ENCODE data around the gene GALNT9. TPM values are rescaled to one million over a fixed set of nuclear protein-coding genes. Genes with fewer than 3 reads are reported as not detected.
A peak's percentile ranks its signal among the peaks of the same experiment; 100 is the strongest.

GALNT9 gene
- total RNA-seq, 1 experiment from 2014 or later: not detected

DNA sequence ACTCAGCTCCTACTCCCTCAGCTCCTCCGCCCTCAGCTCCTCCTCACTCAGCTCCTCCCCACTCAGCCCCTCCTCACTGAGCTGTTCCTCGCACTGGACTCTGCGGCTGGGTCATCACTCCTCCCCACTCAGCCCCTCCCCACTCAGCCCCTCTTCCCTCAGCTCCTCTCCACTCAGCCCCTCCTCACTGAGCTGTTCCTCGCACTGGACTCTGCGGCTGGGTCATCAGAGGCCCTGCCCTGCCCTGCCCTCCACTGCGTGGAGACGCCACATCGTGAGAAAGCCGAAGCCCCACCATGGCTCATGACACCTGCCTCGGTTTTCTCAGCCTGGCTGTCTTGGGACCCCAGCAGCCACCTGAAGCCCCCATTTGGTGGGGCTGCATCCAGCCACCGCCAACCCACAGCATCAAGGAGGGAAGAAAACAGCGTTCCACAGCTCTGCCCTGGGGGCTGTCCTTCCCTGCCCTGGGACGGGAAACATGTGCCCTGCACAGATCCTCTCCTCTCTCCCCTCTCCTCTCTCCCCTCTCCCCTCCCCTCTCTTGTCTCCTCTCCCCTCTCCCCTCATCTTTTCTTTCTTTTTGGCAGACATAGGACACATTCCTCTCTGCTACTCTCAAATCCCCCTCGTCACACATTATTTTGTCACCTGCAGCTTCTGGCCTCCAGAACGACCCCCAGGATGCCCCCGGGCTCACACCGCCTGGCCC, 167.4 kb downstream of the GALNT9 start:
- no peak for DNase-seq (ENCODE audit: low spot score)

DNA sequence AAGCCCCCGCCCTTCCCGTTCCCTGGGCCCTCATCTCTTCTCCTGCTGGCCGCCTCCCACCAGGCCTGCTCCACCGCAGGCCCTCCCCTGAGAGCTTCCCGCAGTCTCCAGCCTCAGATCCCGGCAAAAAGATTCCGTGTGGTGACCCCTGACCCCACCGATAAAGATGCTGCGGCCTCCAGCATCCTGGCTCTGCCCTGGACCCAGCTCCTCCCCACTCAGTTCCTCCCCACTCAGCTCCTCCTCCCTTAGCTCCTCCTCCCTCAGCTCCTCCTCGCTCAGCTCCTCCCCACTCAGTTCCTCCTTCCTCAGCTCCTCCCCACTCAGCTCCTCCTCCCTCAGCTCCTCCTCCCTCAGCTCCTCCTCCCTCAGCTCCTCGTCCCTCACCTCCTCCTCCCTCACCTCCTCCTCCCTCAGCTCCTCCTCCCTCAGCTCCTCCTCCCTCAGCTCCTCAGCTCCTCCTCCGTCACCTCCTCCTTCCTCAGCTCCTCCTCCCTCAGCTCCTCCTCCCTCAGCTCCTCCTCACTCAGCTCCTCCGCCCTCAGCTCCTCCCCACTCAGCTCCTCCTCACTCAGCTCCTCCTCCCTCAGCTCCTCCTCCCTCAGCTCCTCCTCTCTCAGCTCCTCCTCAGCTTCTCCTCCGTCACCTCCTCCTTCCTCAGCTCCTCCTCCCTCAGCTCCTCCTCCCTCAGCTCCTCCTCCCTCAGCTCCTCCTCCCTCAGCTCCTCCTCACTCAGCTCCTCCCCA, 168.2 kb downstream of the GALNT9 start:
- no peak for DNase-seq (ENCODE audit: low spot score)

DNA sequence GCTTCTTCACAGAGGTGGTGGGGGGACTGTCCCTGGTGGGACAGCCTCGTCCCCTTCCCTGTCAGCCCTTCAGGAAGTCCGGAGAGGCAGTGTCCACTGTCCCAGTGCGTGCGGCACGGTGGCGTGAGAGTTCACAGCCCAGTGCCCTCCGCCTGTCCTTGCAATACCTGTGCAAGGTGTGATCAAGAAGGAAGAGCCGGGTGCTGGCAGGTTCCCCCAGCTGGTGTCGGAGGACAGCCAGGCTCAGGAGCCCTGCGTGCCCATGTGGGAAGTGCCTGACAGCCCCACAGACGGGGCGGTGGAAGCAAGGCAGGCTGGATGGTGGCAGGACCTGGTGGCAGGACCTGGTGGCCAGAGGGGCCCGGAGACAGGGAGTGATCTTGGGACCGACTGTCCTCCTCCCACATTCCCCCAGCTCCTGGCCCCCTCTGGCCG, 168.8 kb downstream of the GALNT9 start:
- no peak for DNase-seq (ENCODE audit: low spot score)

DNA sequence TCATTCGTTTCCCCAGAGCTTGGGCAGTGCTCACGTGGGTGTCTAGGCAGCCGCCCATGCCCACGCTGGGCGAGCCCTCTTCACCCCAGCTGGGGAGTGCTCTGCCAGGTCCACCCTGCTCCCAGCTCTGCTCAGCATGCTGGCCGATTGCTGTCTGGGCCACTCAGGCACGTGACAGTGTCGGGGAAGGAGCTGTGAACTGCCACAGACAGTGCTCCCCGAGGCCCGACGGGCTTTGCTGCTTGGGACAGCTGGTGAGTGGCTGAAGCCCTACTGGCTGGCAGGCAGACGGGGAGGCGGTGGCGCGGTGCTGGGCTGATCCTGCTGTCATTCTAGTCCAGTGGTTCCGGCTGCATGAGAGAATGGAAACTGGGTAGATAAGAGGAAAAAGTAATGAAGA, 169.4 kb downstream of the GALNT9 start:
- no peak for DNase-seq (ENCODE audit: low spot score)

DNA sequence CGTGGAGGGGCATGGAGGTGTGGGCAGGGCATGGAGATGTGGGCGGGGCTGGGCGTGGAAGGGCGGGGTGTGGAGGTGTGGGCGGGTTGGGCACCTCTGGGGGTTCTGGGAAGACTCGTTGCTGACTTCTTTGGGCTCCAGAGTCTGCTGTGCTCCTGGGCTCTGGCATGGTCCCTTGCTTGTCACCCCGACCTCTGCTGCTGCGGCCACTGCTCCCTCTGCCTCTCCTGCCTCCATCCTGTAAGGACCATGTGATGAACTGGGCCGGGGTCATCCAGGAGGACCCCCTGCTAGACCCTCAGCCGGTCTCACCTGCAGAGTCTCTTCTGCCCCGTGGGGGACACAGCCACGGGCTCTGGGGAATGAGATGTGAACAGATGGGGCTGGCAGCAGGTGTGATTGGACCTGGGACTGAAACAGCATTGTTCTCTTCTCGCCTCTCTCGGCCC, 169.8 kb downstream of the GALNT9 start:
- no peak for DNase-seq (ENCODE audit: low spot score)

DNA sequence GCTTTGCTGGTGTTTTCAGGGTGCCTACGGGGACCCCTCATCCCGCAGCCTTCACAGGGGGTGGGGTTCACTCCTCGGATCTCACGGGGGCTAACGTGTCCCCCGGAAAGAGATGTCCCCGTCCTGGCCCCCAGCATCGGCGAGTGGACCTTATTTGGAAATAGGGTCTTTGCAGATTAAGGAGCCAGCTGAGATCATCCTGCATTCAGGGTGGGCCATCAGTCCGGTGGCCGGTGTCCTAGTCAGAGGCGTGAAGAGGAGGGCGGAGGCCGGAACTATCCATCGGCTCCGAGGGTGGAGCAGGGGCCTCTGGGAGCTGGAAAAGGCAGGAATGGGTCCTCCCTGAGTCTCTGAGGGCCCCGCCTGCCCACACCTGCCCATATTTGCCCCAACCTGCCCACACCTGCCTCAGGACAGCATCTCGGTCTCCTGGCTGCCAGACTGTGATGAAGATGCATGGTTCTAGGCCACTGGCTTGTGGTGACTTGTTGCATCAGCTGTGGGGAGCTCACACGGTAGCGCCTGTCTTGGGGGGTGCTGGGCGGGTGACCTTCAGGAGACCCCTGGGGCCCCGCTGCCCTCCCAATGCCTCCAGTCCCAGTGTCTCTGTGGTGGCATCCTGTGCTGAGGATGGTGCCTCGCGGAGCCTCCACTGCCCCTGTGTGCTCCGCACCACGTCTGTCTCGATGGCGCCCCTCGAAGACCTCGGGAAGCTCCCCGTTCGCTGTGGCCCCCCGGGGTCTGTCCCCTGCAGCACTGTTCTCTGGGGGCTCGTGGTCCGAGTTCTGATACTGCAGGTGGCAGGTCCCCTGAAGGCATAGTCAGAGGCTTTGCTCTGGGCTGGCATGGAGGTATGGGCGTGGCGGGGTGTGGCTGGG, 170.5 kb downstream of the GALNT9 start:
- DNase-seq (ENCODE audit: low spot score): no peak

DNA sequence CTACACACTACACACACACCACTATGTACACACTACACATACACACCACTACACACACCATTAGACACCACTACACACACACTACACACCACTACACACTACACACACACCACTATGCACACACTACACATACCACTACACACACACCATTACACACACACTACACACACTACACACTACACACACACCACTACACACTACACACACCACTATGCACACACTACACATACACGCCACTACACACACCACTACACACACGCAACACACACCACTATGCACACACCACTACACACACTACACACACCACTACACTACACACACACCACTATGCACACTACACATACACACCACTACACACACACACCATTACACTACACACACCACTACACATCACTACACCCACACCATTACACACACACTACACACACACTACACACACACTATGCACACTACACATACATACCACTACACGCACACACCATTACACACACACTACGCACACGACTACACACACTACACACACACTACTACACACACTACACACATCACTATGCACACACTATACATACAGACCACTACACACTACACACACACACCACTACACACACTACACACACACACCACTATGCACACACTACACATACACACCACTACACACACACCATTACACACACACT, 171.5 kb downstream of the GALNT9 start:
- no peak for DNase-seq (ENCODE audit: low spot score)

DNA sequence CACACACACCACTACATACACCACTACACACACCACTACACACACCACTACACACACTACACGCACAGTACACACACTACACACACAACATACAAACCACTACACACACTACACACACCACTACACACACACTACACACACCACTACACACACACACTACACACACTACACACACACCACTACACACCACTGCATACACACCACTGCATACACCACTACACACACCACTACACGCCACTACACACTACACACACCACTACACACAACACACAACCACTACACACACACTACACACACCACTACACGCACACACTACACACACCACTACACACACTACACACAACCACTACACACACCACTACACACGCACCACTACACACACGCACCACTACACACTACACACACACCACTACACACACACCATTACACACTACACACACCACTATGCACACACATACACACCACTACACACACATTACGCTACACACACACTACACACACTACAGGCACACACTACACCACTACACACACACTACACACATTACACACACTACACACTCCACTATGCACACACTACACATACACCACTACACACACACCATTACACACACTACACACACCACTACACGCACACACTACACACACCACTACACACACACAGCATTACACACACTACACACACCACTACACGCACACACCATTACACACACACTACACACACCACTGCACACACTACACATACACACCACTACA, 172.6 kb downstream of the GALNT9 start:
- no peak for DNase-seq (ENCODE audit: low spot score)

DNA sequence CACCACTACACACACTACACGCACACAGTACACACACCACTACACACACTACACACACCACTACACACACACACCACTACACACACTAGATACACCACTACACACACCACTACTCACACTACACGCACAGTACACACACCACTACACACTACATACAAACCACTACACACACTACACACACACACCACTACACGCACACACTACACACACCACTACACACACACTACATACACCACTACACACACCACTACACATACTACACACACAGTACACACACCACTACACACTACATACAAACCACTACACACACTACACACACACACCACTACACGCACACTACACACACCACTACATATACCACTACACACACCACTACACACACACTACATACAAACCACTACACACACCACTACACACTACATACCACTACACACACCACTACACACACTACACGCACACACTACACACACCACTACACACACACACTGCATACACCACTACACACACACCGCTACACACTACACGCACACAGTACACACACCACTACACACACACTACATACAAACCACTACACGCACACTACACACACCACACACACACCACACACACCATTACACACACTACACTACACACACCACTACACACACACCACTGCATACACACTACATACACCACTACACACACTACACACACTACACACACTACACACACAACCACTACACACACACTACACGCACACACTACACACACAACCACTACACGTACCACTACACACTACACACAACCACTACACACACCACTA, 173.4 kb downstream of the GALNT9 start:
- no peak for DNase-seq (ENCODE audit: low spot score)

DNA sequence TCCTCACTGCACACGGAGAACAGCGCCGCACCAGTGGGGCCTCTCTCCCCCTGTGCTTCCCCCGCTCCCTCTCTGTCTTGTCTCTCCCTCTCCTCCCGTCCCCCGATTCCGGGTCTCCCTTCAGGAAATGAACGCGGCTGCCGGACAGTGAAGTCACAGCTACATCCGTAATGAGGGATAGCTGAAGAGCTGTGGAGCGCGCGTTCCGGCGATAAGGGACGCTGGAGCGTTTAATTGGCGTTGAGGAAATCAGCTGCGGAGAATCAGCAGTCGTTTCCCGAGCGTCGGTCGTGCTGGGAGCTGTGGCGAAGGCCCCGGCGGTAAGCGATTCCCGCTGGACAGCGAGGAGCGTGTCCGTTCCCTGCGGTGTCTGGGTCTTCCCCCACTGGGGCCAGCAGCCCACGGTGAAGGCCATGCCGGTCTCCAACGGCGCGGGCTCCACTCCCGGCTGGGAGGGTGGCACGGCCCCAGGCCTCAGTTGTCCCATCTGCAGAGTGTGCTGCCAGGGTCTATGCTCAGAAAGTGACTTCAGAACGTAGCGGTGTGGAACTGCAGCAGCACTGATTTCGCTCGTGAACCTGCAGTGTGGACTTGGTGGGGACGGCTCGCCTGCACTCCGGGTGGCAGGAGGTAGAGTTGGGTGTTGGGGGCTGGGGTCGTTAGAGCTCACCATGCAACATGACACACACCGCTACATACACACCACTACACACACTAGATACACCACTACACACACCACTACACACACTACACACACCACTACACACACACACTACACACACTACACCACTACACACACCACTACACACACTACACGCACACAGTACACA, 174.2 kb downstream of the GALNT9 start:
- no peak for DNase-seq (ENCODE audit: low spot score)

DNA sequence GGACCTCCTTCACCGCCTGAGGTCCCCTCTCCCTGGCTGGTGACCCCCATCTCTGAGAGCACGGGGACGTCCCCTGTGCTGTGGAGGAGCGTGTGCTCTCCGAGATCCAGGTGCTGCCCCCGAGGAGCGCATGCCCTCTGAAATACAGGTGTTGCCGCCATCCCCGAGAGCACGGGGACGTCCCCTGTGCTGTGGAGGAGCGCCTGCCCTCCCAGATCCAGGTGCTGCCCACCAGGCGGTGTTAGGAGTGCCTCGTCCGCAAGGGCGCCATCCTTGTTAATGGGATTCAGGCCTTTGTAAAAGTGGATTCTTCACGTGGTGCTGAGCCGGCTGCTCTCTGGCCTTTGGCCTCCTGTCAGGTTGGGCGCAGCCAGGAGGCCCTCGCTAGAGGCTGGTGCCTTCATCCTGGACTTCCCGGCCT, 175.0 kb downstream of the GALNT9 start:
- DNase-seq (ENCODE audit: low spot score): no peak

DNA sequence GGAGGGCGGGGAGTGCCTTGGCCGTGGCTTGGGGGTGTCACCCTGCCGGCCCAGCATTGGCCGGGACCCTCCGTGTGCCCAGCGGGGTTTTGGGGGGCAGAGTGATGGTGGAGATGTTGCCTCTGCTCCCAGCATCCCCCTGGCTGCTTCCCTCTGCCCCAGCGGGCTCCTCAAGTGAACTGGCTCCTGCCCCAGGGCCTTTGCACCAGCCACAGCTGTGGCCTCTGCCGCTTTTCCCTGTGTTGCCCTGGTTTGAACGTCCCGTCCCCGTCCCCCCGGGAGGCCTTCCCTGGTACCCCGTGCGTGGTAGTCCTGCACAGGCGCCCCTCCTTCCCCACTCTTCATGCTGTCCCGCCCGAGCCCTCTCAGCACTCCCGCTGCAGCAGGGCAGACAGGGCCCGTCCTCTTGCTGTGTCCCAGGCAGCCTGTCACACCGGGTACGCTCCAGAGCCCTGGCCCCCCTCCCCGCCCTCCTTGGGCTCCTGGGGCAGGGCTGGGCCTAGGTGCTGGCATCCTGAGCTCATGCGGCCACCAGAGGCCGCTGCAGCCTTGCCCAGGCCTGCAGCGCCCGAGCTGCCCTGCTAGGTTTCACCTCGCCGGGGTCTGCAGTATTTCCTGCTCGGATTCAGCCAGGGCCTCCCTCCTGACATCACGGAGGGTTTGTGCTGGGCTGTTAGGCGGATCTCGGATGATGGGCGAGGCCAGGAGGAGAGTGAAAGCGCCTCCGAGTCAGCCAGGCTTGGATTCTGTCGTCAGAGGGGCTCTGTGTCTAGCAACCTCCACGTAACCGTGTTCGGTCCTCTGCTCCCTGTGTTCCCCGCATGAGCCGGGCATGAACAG, 175.7 kb downstream of the GALNT9 start:
- peak; percentile 80 for DNase-seq (ENCODE audit: low spot score)

DNA sequence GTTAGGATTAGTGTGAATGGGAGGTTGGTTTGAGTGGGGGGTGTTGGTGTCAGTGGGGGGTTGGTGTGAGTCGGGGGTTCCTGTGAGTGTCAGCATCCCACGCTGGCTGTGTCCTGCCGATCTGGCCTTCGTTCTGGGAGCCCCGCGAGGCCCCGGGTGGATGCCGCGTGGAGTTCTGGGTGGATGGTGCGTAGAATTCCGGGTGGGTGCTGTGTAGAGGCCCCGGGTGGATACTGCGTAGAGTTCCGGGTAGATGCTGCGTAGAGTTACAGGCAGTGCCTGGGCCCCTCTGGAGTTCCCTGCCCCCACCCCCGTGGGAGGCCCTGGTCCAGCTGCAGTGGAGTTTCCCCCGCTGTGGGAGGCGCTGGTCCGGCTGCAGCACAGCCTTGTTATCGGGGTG, 176.4 kb downstream of the GALNT9 start:
- no peak for DNase-seq (ENCODE audit: low spot score)

DNA sequence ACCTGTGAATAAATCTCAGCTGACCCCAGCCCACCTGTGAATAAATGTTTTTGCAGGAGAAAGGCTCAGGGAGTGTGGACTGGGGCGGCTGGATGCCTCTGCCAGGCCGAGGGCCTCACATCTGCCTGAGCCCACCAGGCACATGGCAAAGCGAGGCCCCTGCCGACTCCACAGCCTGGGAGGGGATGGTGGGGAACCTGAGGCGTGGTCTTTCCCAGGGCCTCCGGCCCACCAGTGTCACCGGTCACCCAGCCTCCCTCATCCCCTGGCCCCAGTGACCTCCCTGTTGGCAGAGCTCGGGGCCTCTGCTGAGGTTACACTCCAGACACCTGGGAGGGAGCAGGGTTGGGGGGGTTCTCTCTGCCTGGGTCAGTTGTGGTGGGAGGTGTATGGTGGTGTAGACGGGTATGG, 177.0 kb downstream of the GALNT9 start:
- no peak for DNase-seq (ENCODE audit: low spot score)

DNA sequence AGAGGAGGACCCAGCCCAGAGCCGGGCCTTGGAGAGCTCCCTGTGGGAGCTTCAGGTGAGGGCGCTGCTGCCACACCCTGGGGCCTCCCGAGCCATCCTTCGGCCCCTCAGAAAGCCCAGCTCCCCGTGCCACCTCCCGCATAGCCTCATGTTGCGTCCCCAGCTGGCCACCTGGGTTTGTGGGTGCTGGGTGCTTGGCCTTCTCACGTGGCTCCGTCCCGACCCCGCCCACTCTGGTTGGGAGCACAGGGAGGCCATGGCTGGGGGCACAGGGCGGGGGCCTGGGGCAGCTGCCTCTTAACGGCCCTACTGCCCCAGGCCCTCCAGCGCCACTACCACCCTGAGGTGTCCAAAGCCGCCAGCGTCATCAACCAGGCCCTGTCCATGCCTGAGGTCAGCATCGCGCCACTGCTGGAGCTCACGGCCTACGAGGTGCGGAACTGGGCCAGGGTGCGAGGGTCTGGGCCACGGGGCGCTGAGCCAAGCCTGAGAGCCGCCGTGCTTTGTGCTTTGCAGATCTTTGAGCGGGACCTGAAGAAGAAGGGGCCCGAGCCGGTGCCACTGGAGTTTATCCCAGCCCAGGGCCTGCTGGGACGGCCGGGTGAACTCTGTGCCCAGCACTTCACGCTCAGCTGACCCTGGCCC, 177.5 kb downstream of the GALNT9 start:
- no peak for DNase-seq (ENCODE audit: low spot score)

DNA sequence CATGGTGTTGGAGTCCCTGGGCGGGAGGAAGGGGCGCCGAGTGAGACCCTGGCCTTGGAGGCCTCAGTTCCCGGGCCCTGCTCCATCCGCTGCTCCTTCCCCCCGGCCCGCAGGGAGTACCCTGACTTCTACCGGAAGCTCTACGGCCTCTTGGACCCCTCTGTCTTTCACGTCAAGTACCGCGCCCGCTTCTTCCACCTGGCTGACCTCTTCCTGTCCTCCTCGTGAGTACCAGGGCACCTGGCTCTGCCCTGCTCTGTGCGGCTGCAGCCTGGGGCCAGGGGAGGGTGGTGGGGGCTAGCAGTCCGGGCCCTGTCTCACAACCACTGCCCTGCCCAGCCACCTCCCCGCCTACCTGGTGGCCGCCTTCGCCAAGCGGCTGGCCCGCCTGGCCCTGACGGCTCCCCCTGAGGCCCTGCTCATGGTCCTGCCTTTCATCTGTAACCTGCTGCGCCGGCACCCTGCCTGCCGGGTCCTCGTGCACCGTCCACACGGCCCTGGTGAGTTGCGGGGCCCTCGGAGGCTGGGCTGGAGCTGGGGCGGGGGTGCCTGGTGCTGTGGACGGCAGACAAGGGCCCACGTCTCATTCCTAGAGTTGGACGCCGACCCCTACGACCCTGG, 178.1 kb downstream of the GALNT9 start:
- DNase-seq (ENCODE audit: low spot score): no peak

DNA sequence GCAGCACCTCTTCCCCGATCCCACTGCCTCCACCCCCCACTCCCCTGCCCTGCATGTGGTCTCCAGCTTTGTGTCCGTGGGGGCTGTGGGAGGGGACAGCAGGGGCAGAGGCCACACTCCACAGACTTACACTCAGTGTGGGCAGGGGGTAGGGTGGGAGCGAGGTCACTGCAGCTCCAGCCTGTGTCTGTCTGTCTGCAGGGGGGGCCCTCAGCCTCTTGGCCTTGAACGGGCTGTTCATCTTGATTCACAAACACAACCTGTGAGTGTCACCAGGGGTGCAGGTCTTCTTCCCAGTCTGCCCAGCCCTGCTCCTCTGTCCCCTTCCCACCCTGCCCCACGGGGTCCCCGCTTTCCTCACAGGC, 178.6 kb downstream of the GALNT9 start:
- DNase-seq (ENCODE audit: low spot score): no peak

Data from HT-29 (cell line).